Activated gamma-delta T cell (primary cell): ENCODE measurements around the gene PUS1.
"Not testable (repeated sequence)": the region's sequence is repeated elsewhere in the genome, so short reads cannot be mapped to it uniquely, and the experiment has no call there.

Source experiments
- DNase-seq: peaks from one replicate; lab custom pipeline; 2025; lab: John Stamatoyannopoulos, UW

The PUS1 gene

DNA sequence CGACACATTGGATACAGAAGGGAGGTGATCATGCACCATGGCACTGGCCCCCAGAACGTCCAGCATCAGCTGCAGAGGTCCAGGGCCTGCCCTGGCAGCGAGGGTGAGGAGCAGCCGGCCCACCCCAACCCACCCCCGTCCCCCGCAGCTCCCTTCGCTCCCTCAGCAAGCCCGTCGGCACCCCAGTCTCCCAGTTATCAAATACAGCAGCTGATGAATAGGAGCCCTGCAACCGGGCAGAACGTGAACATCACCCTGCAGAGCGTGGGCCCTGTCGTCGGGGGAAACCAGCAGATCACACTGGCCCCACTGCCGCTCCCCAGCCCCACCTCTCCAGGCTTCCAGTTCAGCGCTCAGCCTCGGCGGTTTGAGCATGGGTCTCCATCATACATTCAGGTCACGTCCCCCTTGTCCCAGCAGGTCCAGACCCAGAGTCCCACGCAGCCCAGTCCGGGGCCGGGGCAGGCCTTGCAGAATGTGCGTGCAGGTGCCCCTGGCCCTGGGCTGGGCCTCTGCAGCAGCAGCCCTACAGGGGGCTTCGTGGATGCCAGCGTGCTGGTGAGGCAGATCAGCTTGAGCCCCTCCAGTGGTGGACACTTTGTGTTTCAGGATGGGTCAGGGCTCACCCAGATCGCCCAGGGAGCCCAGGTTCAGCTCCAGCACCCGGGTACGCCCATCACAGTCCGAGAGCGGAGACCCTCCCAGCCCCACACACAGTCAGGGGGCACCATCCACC, 31.7 kb downstream of the PUS1 start:
- DNase-seq: not testable (repeated sequence)

DNA sequence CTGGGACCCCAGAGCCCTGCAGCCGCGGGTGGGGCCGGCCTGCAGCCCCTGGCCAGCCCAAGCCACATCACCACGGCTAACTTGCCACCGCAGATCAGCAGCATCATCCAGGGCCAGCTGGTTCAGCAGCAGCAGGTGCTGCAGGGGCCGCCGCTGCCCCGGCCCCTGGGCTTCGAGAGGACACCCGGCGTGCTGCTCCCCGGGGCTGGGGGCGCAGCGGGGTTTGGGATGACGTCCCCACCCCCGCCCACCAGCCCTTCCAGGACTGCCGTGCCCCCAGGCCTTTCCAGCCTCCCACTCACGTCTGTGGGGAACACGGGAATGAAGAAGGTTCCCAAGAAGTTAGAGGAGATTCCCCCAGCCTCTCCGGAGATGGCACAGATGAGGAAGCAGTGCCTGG, 32.3 kb downstream of the PUS1 start:
- DNase-seq: not testable (repeated sequence)

DNA sequence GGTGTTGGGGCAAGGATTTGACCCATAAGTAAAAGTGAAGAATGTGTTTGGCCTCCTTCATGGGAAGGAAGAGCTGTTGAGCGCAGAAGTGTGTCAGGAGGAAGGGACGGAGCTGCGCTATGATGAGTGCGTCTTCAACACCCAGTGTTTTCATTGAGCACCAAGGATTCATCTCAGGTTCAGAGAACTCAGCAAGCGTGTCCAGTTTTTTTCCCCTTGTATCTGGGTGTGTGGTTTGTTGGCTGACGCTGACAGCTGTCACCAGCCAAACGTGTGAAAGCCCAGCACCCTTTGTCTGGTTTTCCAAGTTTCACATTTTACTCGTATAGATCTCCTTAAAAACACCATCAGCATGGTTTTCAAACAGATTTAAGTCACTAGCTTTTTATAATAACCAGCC, 33.0 kb downstream of the PUS1 start:
- DNase-seq: no peak

DNA sequence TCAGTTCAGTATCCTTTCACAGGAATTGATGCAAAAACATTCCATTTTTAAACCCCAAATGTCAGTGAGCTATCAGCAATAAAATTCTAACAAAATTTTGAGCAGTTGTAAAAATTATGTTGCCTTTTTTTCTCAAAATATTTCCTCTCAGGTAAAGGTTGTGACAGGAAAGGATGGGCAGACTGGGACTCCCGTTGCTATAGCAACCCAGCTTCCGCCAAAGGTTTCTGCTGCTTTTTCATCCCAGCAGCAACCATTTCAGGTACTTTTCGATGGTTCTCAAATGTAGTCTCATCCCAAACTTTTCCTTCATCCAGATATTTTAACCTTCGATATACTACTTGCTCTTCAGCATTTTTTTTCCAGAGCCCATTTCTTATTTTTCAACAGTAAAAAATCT, 34.3 kb downstream of the PUS1 start:
- no peak for DNase-seq

DNA sequence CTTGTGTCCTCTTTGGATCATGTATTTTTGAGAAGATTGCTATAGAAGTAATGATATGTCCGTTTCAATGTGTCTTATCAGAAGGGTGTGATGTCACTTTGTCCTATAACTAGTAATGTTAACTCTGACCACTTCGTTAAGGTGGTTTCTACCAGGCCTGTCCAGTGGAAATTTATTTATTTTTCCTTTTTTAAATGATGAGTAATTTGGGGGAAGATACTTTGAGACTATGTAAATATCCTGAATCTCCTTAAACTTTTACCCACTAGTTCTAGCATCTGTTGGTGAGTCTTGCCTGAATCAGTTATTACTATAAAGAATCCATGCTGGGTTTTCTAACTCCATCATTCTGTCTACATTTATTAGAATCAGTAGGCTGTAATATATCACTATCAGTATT, 36.0 kb downstream of the PUS1 start:
- no peak for DNase-seq

DNA sequence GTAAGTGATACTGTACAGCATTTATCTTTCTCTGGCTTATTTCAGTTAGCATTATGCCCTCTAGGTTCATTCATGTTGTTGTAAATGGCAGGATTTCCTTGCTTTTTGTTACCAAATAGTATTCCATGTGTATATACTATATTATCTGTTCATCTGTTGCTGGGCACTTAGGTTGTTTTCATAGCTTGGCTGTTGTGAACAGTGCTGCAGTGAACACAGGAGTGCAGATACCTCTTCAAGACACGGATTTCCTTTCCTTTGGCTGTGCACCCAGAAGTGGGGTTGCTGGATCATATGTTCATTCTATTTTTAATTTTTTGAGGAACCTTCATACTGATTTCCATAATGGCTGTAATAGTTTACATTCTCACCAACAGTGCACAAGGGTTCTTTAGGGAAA, 42.1 kb downstream of the PUS1 start:
- DNase-seq: no peak

DNA sequence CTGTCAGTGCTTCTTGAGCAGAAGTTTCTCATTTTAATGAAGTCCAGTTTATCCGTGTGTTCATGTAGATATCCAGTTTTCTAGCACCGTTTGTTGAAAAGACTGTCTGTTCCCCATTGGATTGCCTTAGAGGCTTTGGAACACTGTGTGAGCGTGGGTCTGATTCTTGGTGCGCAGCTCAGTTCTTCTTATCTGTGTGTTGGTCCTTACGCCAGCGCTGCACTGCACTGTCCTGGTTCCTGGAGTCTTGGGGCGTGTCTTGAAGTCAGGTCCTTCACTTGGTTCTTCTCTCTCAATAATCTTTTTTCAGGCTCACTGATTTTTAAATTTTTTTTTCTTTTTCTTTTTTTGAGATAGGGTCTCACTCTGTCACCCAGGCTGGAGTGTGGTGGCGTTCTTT, 46.2 kb downstream of the PUS1 start:
- DNase-seq: no peak

DNA sequence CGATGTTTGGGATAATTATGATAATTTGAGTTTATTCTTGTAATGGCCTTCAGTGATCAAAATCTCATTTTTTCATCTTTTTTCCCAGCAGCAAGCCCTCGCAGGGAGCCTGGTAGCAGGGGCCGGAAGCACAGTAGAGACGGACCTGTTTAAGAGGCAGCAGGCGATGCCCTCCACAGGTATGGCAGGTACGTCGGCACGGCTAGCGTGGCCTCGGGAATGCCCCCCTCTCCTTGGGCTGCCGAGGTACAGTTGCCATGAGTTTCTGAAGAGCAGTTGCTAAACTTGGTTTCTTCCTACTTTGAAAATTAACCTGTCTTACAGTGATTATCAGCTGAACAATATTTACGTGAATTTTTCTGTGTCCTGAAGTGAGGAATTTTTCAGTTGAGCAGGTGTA, 50.5 kb downstream of the PUS1 start:
- DNase-seq: no peak

DNA sequence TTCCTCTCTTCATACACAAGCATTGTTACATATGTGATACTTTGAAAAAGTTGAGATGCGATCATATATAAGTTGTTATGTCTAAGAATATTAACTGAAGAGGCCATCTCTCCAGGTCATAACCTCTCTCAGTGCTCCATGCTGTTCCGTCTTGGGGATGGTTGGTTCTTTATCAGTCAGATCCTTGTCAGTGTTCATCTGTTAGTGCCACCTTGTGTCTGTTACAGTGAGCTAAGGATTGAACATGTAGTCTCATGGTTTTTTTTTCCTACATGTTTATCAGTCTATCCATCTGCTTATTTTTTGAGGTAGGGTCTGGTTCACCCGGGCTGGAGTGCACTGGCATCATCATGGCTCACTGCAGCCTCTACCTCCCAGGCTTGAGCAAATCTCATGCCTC, 51.2 kb downstream of the PUS1 start:
- no peak for DNase-seq

DNA sequence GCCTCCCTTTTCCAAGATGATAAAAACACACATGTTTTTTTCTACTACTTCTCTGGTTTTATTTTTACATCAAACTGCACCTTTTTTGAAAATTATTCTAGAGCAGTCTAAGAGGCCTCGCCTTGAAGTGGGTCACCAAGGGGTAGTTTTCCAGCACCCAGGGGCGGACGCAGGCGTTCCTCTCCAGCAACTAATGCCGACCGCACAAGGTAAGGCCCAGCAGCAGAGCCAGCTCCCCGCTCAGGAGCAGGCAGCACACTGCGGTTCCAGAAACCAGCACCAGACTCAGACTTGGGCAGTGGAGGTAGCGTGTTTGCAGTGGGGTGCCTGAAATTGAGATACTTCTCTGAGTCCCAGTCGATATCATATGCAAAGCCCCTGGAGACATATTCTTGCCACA, 52.3 kb downstream of the PUS1 start:
- DNase-seq: no peak

DNA sequence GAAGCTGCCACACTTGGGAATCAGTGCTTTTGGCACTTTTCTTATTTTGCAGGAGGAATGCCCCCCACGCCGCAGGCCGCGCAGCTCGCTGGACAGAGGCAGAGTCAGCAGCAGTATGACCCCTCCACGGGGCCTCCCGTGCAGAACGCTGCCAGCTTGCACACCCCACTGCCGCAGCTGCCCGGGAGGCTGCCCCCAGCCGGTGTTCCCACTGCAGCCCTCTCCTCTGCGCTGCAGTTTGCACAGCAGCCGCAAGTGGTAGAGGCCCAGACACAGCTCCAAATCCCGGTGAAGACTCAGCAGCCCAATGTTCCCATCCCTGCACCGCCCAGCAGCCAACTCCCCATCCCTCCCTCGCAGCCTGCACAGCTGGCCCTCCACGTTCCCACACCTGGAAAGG, 53.0 kb downstream of the PUS1 start:
- no peak for DNase-seq

DNA sequence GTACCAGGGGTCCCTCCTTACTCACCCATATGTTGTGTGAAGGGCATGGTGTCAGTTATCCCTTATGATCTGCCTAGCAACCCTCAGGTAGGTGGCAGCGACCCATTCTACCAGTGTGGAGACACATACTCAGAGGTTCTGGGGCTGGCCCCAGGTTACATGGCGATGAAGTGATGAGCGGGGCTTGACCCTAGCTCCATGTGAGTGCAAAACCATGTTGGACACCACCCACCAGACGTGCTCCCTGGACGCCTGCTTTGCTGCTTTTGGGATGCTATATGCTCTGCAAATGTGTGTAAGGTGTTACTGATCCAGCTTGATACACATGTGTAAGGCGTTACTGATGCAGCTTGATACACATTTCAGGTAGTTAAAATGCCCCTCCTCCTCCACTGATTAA, 54.0 kb downstream of the PUS1 start:
- no peak for DNase-seq

DNA sequence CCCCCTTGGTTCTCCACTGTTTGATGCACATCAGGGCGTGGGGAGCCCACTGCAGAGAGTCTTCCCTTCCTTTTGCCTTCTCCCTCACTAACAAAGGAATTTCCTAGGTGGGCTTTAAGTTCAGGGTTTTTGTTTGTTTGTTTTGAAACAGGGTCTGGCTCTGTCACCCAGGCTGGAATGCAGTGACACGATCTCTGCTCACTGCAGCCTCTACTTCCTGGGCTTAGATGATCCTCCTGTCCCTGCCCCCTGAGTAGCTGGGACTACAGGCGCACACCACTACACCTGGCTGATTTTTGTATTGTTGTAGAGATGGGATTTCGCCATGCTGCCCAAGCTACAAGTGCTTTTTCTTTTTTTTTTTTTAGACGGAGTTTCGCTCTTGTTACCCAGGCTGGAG, 54.5 kb downstream of the PUS1 start:
- DNase-seq: no peak

DNA sequence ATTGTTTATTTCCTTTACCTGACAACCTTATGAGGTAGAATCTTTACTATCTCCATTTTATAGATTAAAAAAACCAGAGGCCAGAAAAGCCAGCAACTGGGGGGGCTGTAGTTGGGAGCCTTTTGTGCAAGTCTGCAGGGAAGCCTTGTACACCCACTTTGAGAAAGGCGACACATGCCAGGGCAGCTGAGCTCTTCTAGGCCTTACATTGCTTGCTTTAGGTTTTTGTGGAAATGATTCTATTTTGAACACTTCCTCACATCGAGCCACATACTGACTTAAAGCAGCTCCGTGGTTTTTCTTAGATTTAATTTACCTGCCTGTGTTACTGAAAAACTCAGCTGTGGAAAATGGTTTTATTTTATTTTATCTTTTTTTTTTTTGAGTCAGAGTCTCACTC, 55.3 kb downstream of the PUS1 start:
- DNase-seq: no peak

DNA sequence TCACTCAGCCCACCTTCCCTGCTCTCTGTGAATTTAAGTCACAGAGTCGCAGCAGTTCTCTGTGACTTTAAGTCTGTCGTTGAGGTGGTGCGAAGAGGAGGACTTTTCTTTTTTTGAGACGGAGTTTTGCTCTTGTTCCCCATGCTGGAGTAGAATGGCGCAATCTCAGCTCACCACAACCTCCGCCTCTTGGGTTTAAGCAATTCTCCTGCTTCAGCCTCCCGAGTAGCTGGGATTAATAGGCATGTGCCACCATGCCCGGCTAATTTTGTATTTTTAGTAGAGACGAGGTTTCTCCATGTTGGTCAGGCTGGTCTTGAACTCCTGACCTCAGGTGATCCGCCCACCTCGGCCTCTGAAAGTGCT, 56.4 kb downstream of the PUS1 start:
- not testable (repeated sequence) for DNase-seq

DNA sequence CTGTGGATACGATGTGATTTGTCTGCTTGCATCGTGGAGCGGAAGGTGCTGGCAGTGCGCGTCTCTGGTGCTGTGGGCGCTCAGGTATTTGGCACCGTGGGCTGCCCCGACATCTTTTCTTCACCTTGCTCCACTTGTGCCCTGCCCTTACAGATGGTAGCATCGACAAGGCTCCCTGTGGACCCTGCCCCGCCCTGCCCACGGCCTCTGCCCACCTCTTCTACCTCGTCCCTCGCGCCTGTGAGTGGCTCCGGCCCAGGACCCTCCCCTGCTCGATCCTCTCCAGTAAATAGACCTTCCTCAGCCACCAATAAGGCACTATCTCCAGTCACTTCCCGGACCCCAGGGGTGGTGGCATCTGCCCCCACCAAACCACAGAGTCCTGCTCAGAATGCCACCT, 57.3 kb downstream of the PUS1 start:
- no peak for DNase-seq

DNA sequence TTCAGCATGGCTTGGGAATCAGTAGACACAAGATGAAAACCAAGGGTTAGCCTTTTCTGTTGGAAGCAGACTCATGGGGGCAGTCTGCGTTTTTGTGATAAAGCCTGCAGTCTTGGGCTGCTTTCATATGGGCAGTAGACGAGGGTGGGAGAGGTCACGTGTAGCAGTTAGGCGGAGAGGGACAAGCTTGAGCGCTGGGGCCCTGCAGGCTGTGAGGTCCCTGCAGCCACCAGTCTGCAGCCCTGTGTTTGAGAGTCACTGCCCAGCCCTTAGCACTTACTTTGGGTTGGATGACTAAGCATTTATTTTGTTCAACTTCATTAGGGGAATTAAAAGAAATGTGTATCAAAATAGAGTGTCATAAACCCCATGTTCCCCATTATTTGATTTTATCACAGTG, 57.8 kb downstream of the PUS1 start:
- DNase-seq: no peak

DNA sequence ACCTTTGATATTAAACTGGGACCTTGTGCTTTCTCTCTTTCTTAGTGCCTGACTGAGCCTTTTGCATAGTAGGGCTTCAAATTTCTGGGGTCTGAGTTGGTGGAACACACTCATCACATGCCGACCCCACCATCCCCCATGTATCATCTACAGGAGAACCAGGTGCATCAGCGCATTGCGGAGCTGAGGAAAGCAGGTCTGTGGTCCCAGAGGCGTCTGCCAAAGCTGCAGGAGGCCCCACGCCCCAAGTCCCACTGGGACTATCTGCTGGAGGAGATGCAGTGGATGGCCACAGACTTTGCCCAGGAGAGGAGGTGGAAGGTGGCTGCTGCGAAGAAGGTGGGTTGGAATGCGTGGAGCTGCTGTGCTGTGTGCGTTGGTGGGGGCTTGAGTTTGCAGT, 58.5 kb downstream of the PUS1 start:
- no peak for DNase-seq

DNA sequence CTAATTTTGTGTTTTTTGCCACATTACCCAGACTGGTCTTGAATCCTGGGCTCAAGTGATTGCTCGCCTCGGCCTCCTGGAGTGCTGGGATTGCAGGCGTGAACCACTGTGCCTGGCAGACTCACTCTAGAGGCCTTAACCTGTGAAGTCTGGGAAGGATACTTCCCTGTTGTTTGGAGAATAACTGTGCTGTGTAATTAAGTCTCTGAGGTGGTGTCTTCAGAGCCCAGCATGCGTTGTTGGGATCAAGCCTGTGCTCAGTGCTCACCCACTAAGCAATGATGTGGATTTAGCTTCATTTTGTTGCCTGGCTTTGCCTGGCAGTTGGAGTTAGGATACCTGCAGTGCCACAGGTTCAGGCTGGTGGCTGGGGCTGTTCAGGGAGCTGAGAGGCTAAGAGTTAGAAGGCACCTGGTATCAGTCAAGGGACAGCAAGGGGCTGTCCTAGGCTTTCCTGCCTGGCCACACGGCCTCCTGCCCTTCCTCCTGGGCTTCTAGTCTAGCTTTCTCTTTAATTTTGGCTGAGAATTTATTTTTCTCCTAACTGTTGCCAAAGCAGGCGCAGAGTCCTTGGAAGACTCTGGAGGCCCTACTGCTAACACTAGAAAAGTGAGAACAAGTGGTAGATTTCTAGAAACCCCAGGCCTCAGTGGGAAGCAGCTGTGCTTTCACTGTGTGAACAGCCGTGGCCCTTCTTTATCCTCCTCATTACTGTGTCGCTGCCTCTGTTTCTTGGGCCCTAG, 59.1 kb downstream of the PUS1 start:
- no peak for DNase-seq

DNA sequence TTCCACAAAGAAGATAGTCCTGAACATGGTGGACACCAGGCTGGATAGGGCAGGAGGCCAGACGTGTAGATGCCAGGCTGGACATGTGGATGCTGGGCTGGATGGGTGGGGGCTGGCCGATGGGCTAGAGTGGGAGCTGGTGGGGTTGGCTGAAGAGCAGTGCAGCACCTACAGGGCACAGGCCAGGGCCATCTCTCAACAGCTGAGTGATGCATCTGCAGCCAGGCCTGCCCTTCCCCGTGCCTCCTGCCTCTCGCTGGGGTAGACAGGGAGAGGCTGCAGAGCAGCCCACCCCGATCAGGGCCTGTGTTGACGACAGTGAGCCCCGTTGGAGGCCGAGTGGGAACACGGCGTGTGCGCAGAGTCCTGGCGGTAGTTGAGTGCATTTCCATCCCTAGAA, 59.9 kb downstream of the PUS1 start:
- no peak for DNase-seq

DNA sequence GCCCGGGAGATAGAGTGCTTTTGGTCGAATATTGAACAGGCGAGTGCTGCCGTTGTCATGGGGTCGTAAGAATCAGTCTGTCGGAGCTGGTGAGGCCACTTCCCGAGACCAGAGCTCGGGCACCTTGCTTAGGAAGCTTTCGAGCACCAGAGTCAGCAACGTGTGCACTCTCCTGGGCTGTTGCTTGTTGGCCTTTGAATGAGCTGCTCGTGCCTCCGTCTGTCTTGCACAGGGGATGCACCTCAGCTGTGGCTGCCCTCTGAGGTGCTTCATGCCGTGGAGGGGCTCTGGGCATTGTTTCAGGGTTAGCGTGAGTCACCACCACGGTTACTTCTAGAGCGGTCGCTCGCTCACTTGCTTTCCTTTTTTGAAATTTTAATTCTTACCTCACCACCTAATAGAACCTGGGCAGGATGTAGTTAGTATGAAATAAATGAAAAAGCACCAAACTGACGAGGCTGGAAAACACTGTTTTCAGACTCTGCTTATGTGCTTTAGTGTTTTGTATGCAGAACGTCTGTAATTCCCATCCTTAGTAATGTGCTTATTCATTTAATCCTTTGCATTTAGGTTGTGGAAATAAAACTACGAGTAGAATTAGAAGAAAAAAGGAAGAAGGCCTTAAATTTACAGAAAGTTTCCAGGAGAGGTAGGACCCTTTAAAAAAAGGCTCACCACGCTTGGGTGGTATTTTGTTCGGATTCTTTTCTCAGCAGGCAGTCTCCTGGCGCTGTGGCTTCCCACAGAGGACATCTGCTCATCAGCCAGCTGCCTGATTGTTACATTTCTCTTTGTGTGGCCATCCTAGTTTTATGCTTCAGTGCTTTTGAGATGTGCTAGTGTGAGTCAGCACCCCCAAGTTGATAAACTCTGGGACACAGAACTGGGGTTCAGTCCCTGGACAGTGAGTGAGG, 61.2 kb downstream of the PUS1 start:
- no peak for DNase-seq

DNA sequence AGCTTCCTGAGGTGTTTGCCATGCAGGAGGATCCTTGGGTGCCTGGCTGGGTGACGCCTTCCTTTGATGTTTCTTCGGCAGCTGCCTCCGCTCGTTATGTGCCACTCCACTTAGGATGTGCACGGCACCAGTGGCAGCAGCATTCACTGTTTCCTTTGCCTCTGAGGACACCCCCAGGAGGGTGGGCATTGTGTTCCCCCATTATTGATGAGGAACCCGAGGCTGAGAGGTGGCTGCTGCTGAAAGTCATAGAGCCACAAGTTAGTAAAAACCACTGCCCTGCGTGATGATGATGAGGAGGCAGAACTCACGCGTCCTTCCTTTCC, 61.9 kb downstream of the PUS1 start:
- no peak for DNase-seq

DNA sequence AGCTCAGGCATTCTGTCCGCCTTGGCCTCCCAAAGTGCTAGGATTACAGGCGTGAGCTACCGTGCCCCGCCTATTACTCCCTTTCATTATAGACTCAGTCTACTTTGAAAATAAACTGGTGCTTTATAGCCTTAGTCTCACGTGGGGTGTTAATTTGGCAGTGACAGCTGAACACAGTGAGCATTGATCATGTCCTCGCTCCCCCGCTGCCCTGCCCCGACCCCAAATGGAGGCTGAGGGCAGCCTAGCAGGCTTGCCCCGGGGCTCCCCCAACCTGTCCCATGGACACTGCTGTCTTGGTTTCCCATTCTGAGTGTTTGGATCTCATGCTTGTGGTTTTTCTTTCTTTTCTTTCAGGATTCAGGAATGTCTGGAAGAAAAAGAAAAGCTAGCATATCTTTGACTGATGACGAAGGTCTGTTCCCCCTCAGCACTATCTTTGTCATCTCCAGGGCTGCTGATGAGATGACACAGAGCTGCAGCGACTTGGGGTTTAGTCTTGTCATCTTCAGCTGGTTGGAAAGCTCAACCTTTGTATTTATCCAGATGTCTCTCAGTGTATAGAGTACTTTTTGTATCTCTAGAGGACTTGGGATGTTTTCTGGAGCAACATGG, 62.8 kb downstream of the PUS1 start:
- no peak for DNase-seq
